ENCODE data around the gene SLC2A9.

- TF ChIP-seq REST (IDR thresholded peaks at IDR 0.05; ENCODE audit: borderline replicate concordance in 1 of 2, low read depth in 1 of 2, low read length in 2 of 2), result no peak
- no peak for TF ChIP-seq MXI1 (IDR thresholded peaks at IDR 0.05; ENCODE audit: borderline replicate concordance, low read depth, low read length)
Measured at GRCh38 chr4:9894644-9895332, 126.5 kb downstream of the SLC2A9 start.

All from HepG2 (cell line).